Naive thymus-derived CD8-positive, alpha-beta T cell (primary cell): ENCODE measurements around the gene ARHGEF35. TPM values are rescaled to one million over a fixed set of nuclear protein-coding genes. Genes with fewer than 3 reads are reported as not detected.
A peak's percentile ranks its signal among the peaks of the same experiment; 100 is the strongest.

Experiments used
- ATAC-seq, 2 donors: fragments of 150-1000 bp; cut with Tn5 transposase in 1 of 2; sonication (Bioruptor Pico), chemical (Tn5 transposase) in 1 of 2; 1 replicate in 1 of 2; 2 replicates in 1 of 2; pipeline ENCODE4 v1.10.0; 2021; ENCODE audit warnings: mild to moderate bottlenecking in 2 of 2, moderate library complexity in 2 of 2
- POLR2A ChIA-PET: fragments of 350-600 bp; sonication (Branson Sonifier 250); formaldehyde crosslinking; loops from one replicate; lab custom pipeline; 2021; ENCODE audit warnings: antibody characterized with exemption; lab: Charles Lee
- DNase-seq, 10 donors: peaks; one replicate each; pipeline versions ENCODE4 v3.0.0 to v3.0.0-alpha.2; 2020 to 2022
- H3K27ac Mint-ChIP-seq, 10 donors: one replicate each; pipeline ENCODE4 v1.8.0; 2020 to 2022; ENCODE audit warnings: mild to moderate bottlenecking in 10 of 10, mixed read lengths in 10 of 10, moderate library complexity in 4 of 10, inconsistent platforms in 1 of 10
- H3K27me3 Mint-ChIP-seq, 5 donors: one replicate each; pipeline ENCODE4 v1.8.0; 2021 to 2022; ENCODE audit warnings: mixed read lengths in 5 of 5
- H3K36me3 Mint-ChIP-seq, 3 donors: one replicate each; pipeline ENCODE4 v1.8.0; 2020 to 2022; ENCODE audit warnings: mixed read lengths in 3 of 3, mild to moderate bottlenecking in 2 of 3, inconsistent platforms in 1 of 3
- H3K4me1 Mint-ChIP-seq, 4 donors: one replicate each; pipeline ENCODE4 v1.8.0; 2021 to 2022; ENCODE audit warnings: mixed read lengths in 4 of 4
- H3K4me3 Mint-ChIP-seq, 10 donors: one replicate each; pipeline ENCODE4 v1.8.0; 2020 to 2022; ENCODE audit warnings: mild to moderate bottlenecking in 10 of 10, mixed read lengths in 10 of 10, moderate library complexity in 6 of 10, inconsistent platforms in 1 of 10
- H3K9me3 Mint-ChIP-seq, 9 donors: one replicate each; pipeline ENCODE4 v1.8.0; 2020 to 2022; ENCODE audit warnings: mixed read lengths in 9 of 9, mild to moderate bottlenecking in 3 of 9, inconsistent platforms in 1 of 9, moderate library complexity in 1 of 9
- polyA plus RNA-seq, 3 donors: library from polyadenylated mRNA; unstranded; fragments of 300-500 nt; fragmentation: Illumina TruSeq; gene quantifications; one replicate each; pipeline ENCODE4 v1.2.3, GENCODE V29; 2021
- total RNA-seq, 8 experiments: library from RNA in 2 of 8; stranded (reverse) in 2 of 8; gene quantifications; one replicate each; pipeline ENCODE4 v1.2.3 and lab custom pipeline; 2021 to 2026

Gene ARHGEF35
- total and polyA plus RNA-seq, 5 experiments from 2014 or later, result 0.87 to 5.0 (median 2.4) TPM

DNA sequence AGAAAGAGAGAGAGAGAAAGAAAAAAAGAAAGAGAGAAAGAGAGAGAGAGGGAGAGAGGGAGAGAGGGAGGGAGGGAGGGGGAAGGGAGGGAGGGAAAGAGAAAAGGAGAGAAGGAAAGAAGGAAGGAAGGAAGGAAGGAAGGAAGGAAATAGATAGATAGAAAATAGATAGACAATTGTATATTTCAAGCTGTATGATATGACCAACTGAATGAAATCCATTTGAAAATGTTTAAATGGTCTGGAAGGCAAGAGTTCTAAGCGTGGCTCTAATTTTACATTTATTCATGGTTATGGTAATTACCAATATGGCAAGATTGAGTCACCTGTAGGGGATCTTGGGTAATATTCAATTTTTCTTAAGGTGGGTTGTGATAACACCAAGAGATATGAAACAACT is 36.8 kb downstream of the ARHGEF35 start:
- no peak for ATAC-seq
- Mint-ChIP-seq H3K4me3 (no peak overlapping the region), H3K9me3 (peaks cover 0 to 2% (median 0%) of the 10 kb centered on the region in 9 donors), H3K27me3 (peaks cover 7 to 35% (median 13%) of the 10 kb centered on the region in 5 donors), H3K36me3 (no peaks in the 10 kb centered on the region), H3K27ac (no peak overlapping the region), H3K4me1 (peaks cover 0 to 2% (median 0%) of the 10 kb centered on the region in 4 donors)
- POLR2A ChIA-PET, result no interaction called here
- DNase-seq, result no peak

DNA sequence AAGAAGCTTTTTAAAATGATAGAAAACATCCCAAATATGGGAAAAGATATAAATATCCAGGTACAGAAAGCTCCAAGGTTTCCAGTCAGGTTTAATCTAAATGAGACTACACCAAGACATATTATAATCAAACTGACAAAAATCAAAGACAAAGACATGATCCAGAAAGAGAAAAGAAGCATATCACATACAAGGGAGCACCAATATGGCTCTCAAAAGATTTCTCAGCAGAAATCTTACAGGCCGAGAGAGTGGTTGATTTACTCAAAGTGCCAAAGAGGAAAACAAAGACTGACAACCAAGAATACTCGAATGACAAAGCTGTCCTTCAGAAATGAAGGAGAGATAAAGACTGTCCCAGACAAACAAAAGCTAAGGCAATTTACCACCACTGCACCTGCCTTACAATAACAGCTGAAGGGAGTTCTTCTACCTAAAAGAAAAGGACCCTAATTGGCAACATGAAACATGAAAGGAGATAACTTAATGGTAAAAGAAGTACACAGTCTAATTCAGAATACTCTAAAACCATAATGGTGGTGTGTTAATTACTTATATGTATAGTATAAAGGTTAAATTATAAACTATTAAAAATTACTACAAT is 47.3 kb downstream of the ARHGEF35 start:
- peaks cover 23 to 68% (median 37%) of the 10 kb centered on the region in 9 donors for H3K9me3 Mint-ChIP-seq
- H3K4me1 Mint-ChIP-seq, result no peaks in the 10 kb centered on the region

DNA sequence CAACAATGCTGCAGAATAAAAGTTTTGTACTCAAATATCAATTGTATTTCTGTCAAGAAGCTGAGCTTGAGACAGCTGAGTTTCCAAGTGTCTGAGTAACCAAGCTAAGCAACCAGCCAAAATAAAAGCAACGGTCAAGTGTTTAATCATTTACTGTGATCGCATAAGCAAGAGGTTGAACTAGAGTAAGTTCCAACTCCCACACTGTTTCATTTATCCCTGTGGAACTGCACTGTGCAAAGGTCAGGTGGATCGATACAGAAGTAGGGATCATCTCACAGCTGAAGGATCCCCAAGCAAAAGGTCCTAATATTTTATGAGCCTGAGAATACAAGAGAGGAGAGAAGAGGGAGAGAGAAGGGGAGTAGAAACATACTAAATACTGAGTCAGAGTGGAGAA is 51.2 kb downstream of the ARHGEF35 start:
- no peak overlapping the region for H3K27ac Mint-ChIP-seq

More for the DNA sequence above, 47.3 kb downstream of the ARHGEF35 start:
- no peak overlapping the region for H3K27ac Mint-ChIP-seq
- peaks cover 5 to 41% (median 26%) of the 10 kb centered on the region in 3 donors for H3K36me3 Mint-ChIP-seq
- no peak overlapping the region for H3K4me3 Mint-ChIP-seq
- DNase-seq (no peak), ATAC-seq (no peak)
- POLR2A ChIA-PET, result no interaction called here
- H3K27me3 Mint-ChIP-seq, result peaks cover 3 to 16% (median 11%) of the 10 kb centered on the region in 5 donors

DNA sequence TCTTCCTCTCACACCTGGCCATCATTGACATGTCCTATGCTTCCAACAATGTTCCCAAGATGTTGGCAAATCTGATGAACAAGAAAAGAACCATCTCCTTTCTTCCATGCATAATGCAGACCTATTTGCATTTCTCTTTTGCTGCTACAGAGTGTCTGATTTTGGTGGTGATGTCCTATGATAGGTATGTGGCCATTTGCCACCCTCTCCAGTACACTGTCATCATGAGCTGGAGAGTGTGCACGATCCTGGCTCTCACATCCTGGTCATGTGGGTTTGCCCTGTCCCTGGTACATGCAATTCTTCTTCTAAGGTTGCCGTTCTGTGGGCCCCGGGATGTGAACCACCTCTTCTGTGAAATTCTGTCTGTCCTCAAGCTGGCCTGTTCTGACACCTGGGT is 53.4 kb downstream of the ARHGEF35 start:
- no peak overlapping the region for H3K4me3 Mint-ChIP-seq
- DNase-seq, result no peak
- peaks cover 0 to 2% (median 0%) of the 10 kb centered on the region in 5 donors for H3K27me3 Mint-ChIP-seq
- peaks cover 0 to 24% (median 10%) of the 10 kb centered on the region in 9 donors for H3K9me3 Mint-ChIP-seq
- no peaks in the 10 kb centered on the region for H3K4me1 Mint-ChIP-seq
- H3K27ac Mint-ChIP-seq, result peak overlapping the region in 1 of 10 donors; percentile 8
- no peak for ATAC-seq
- POLR2A ChIA-PET, result no interaction called here
- H3K36me3 Mint-ChIP-seq, result peaks cover 0 to 12% (median 4%) of the 10 kb centered on the region in 3 donors

More for the DNA sequence above, 51.2 kb downstream of the ARHGEF35 start:
- H3K4me3 Mint-ChIP-seq, result no peak overlapping the region
- H3K4me1 Mint-ChIP-seq, result no peaks in the 10 kb centered on the region
- DNase-seq (no peak), ATAC-seq (no peak)
- H3K36me3 Mint-ChIP-seq, result peaks cover 5 to 22% (median 22%) of the 10 kb centered on the region in 3 donors
- peaks cover 16 to 47% (median 28%) of the 10 kb centered on the region in 9 donors for H3K9me3 Mint-ChIP-seq
- POLR2A ChIA-PET, result no interaction called here
- H3K27me3 Mint-ChIP-seq, result peaks cover 0 to 8% (median 2%) of the 10 kb centered on the region in 5 donors

DNA sequence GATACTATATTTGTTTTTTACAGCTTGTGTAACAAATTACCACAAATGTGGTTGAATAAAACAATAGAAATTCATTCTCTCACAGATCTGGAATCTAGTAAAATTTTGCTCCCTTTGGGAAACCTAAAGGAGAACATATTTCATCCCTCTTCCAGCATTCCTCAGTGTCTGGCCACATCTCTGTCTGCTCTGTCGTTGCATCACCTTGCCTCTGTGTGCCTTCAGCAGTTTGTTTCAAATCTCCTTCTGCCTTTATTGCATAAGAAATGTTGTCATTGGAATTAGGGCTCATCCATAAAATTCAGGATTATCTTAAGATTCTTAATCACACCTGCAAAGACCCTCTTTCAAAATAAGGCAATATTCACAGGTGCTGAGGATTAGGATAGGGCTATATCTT is 58.1 kb downstream of the ARHGEF35 start:
- DNase-seq (no peak), ATAC-seq (no peak)
- POLR2A ChIA-PET, result no interaction called here
- no peaks in the 10 kb centered on the region for H3K27me3 Mint-ChIP-seq
- H3K27ac Mint-ChIP-seq, result no peak overlapping the region
- H3K4me3 Mint-ChIP-seq, result no peak overlapping the region
- no peaks in the 10 kb centered on the region for H3K4me1 Mint-ChIP-seq
- peaks cover 0 to 2% (median 0%) of the 10 kb centered on the region in 3 donors for H3K36me3 Mint-ChIP-seq
- peaks cover 0 to 2% (median 0%) of the 10 kb centered on the region in 9 donors for H3K9me3 Mint-ChIP-seq

Other genes with a start within 250 kb of the ARHGEF35 start
- gene OR2F1, start 241.0 kb downstream of the ARHGEF35 start, total RNA-seq, result not detected
- not detected for gene OR2F1, start 241.0 kb downstream of the ARHGEF35 start, polyA plus RNA-seq
- not detected for gene OR6B1, start 195.5 kb downstream of the ARHGEF35 start, total RNA-seq
- not detected for gene OR6B1, start 195.5 kb downstream of the ARHGEF35 start, polyA plus RNA-seq
- not detected for gene OR2A5, start 146.9 kb downstream of the ARHGEF35 start, total RNA-seq
- gene OR2A5, start 146.9 kb downstream of the ARHGEF35 start, polyA plus RNA-seq, result under 1 TPM in 1 of 3 donors, not detected in 2; 0.05 TPM
- not detected for gene OR2A25, start 126.0 kb downstream of the ARHGEF35 start, total RNA-seq
- gene OR2A25, start 126.0 kb downstream of the ARHGEF35 start, polyA plus RNA-seq, result not detected
- not detected for gene OR2A12, start 109.6 kb downstream of the ARHGEF35 start, total RNA-seq
- not detected for gene OR2A12, start 109.6 kb downstream of the ARHGEF35 start, polyA plus RNA-seq
- gene OR2A2, start 86.2 kb downstream of the ARHGEF35 start, total RNA-seq, result not detected
- gene OR2A2, start 86.2 kb downstream of the ARHGEF35 start, polyA plus RNA-seq, result not detected
- gene OR2A14, start 72.7 kb downstream of the ARHGEF35 start, total RNA-seq, result not detected
- gene OR2A14, start 72.7 kb downstream of the ARHGEF35 start, polyA plus RNA-seq, result not detected
- gene CTAGE4, start 12.4 kb downstream of the ARHGEF35 start, total RNA-seq, result 1 to 10 TPM; 1.8 to 1.9 TPM
- gene CTAGE4, start 12.4 kb downstream of the ARHGEF35 start, polyA plus RNA-seq, result under 1 TPM in 1 of 3 donors, not detected in 2; 0.44 TPM
- under 1 TPM in 1 of 2 experiments, not detected in 1; 0.16 TPM for gene OR2A42, start 43.8 kb upstream of the ARHGEF35 start, total RNA-seq
- under 1 TPM in 1 of 3 donors, not detected in 2; 0.09 TPM for gene OR2A42, start 43.8 kb upstream of the ARHGEF35 start, polyA plus RNA-seq
- 1 to 10 TPM; 5.5 to 5.9 TPM for gene OR2A7, start 69.0 kb upstream of the ARHGEF35 start, total RNA-seq
- under 1 TPM; 0.23 to 0.74 (median 0.67) TPM for gene OR2A7, start 69.0 kb upstream of the ARHGEF35 start, polyA plus RNA-seq
- 1 to 10 TPM; 1.2 to 1.3 TPM for gene CTAGE8, start 73.5 kb upstream of the ARHGEF35 start, total RNA-seq
- under 1 TPM in 1 of 3 donors, not detected in 2; 0.47 TPM for gene CTAGE8, start 73.5 kb upstream of the ARHGEF35 start, polyA plus RNA-seq
- not detected for gene OR2A1, start 116.6 kb upstream of the ARHGEF35 start, total RNA-seq
- under 1 TPM in 2 of 3 donors, not detected in 1; 0.55 to 0.76 TPM for gene OR2A1, start 116.6 kb upstream of the ARHGEF35 start, polyA plus RNA-seq
- 10 to 100 TPM; 11.9 to 12.9 TPM for gene ARHGEF5, start 159.6 kb upstream of the ARHGEF35 start, total RNA-seq
- 1 to 10 TPM in 1 of 3 donors, under 1 TPM in 2; 0.45 to 3.0 (median 0.66) TPM for gene ARHGEF5, start 159.6 kb upstream of the ARHGEF35 start, polyA plus RNA-seq
- not detected for gene NOBOX, start 207.9 kb upstream of the ARHGEF35 start, total RNA-seq
- not detected for gene NOBOX, start 207.9 kb upstream of the ARHGEF35 start, polyA plus RNA-seq